DOHH2 (cell line): Measurements from ENCODE around the gene SPRN.

Experiments
- CTCF ChIP-seq: fragments of 200-600 bp; sonication (generic); IDR thresholded peaks from one replicate; pipeline ENCODE4 v1.5.1; 2014; ENCODE audit warnings: antibody characterized with exemption, mild to moderate bottlenecking, low read depth, low read length; ENCODE audit not compliant: poor library complexity, severe bottlenecking
- EZH2phosphoT487 ChIP-seq: fragments of 200-600 bp; sonication (generic); IDR thresholded peaks from 2 replicates; pipeline ENCODE4 v1.6.1; 2017; ENCODE audit warnings: borderline replicate concordance, mild to moderate bottlenecking, antibody characterized with exemption, low read length, moderate library complexity, mixed read lengths

- TF ChIP-seq CTCF (no peak), EZH2phosphoT487 (no peak)
Observed at GRCh38 chr10:133396035-133396624, 28.3 kb downstream of the SPRN start.
